GM19467 (cell line): ENCODE results near the gene GPR153.
"Not testable (repeated sequence)": the region's sequence is repeated elsewhere in the genome, so short reads cannot be mapped to it uniquely, and the experiment has no call there.

Experiments
- ATAC-seq: cut with Tn5 transposase; IDR thresholded peaks from one replicate; pipeline ENCODE4 v1.9.1; 2021; ENCODE audit warnings: mild to moderate bottlenecking, moderate library complexity; ENCODE audit not compliant: unreplicated experiment

The GPR153 gene

GRCh38 chr1:6260961-6261614 is at the start of gene GPR153:
GPR153 (minus strand) TSS chr1:6261098; CDS start chr1:6254905, 6,193 bp downstream.
- ATAC-seq = no peak

- no peak for ATAC-seq
Measured at GRCh38 chr1:6310116-6310848, 49.4 kb upstream of the GPR153 start.

- no peak for ATAC-seq
Measured at GRCh38 chr1:6309564-6309963, 48.7 kb upstream of the GPR153 start.

GRCh38 chr1:6308449-6308848 is 47.6 kb upstream of the GPR153 start:
- ATAC-seq = no peak

GRCh38 chr1:6307682-6308081 is 46.8 kb upstream of the GPR153 start:
- not testable (repeated sequence) for ATAC-seq

GRCh38 chr1:6307099-6307498 is 46.2 kb upstream of the GPR153 start:
- no peak for ATAC-seq

- ATAC-seq = no peak
Measured at GRCh38 chr1:6303397-6304012, 42.6 kb upstream of the GPR153 start.

- ATAC-seq = no peak
Measured at GRCh38 chr1:6302568-6302967, 41.7 kb upstream of the GPR153 start.

- no peak for ATAC-seq
Measured at GRCh38 chr1:6301526-6301925, 40.6 kb upstream of the GPR153 start.

GRCh38 chr1:6300342-6301048 is 39.6 kb upstream of the GPR153 start:
- no peak for ATAC-seq

GRCh38 chr1:6299557-6300165 is 38.8 kb upstream of the GPR153 start:
- no peak for ATAC-seq

- no peak for ATAC-seq
Measured at GRCh38 chr1:6298940-6299465, 38.1 kb upstream of the GPR153 start.

- no peak for ATAC-seq
Measured at GRCh38 chr1:6298530-6298929, 37.6 kb upstream of the GPR153 start.

- no peak for ATAC-seq
Measured at GRCh38 chr1:6295910-6296309, 35.0 kb upstream of the GPR153 start.

- no peak for ATAC-seq
Measured at GRCh38 chr1:6294890-6295556, 34.1 kb upstream of the GPR153 start.

- no peak for ATAC-seq
Measured at GRCh38 chr1:6294080-6294889, 33.4 kb upstream of the GPR153 start.

- no peak for ATAC-seq
Measured at GRCh38 chr1:6292102-6292501, 31.2 kb upstream of the GPR153 start.

GRCh38 chr1:6288665-6289064 is 27.8 kb upstream of the GPR153 start:
- no peak for ATAC-seq

GRCh38 chr1:6288026-6288425 is 27.1 kb upstream of the GPR153 start:
- no peak for ATAC-seq
